ENCODE data around the gene B3GNT5.

The B3GNT5 gene

DNA sequence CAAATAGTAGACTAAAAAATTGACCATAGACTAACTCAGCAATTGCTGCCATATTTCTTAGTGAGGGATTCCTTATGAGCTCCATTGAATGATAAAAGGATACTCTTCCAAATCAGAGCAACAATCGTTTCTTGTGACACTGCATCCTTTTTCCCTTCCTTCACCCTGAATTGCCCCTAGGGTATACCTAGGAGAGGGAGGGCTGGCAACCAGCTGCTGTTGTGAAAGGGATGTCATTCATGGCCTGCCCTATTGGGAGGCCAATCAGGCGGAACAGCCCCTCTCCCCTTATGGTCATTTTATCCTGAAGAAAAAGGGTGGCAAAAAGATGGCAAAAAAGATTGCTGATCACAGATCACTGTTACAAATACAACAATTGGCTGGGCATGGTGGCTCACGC lies 26.3 kb downstream of the B3GNT5 start:
- Histone ChIP-seq H3F3A (ENCODE audit: low read depth) (no peaks in the 10 kb centered on the region), H3K79me2 (ENCODE audit: insufficient read depth, low read length) (no peaks in the 10 kb centered on the region), H3K4me2 (ENCODE audit: low read depth, low read length, poor library complexity, severe bottlenecking) (no peak overlapping the region), H4K20me1 (ENCODE audit: insufficient read depth, low read length, poor library complexity, severe bottlenecking) (no peaks in the 10 kb centered on the region), H3K4me1 (ENCODE audit: insufficient read depth, low read length, poor library complexity, severe bottlenecking) (no peaks in the 10 kb centered on the region), H3K9ac (ENCODE audit: low read depth, low read length, poor library complexity, severe bottlenecking) (no peak overlapping the region), H3K9me2 (replicated peaks; ENCODE audit: low read depth, low read length) (no peaks in the 10 kb centered on the region), H2AFZ (ENCODE audit: low read length) (no peak overlapping the region), H3K4me3 (ENCODE audit: low read length, poor library complexity, severe bottlenecking) (no peak overlapping the region), H3K27me3 (ENCODE audit: insufficient read depth, low read length, poor library complexity, severe bottlenecking) (no peaks in the 10 kb centered on the region), H3K36me3 (ENCODE audit: insufficient read depth, low read length) (no peaks in the 10 kb centered on the region), H3K9me3 (ENCODE audit: insufficient read depth, low read depth, low read length) (no peaks in the 10 kb centered on the region)
- no peak for TF ChIP-seq EZH2phosphoT487 (IDR thresholded peaks at IDR 0.05; ENCODE audit: borderline replicate concordance)
- TF ChIP-seq, protein P1, sequence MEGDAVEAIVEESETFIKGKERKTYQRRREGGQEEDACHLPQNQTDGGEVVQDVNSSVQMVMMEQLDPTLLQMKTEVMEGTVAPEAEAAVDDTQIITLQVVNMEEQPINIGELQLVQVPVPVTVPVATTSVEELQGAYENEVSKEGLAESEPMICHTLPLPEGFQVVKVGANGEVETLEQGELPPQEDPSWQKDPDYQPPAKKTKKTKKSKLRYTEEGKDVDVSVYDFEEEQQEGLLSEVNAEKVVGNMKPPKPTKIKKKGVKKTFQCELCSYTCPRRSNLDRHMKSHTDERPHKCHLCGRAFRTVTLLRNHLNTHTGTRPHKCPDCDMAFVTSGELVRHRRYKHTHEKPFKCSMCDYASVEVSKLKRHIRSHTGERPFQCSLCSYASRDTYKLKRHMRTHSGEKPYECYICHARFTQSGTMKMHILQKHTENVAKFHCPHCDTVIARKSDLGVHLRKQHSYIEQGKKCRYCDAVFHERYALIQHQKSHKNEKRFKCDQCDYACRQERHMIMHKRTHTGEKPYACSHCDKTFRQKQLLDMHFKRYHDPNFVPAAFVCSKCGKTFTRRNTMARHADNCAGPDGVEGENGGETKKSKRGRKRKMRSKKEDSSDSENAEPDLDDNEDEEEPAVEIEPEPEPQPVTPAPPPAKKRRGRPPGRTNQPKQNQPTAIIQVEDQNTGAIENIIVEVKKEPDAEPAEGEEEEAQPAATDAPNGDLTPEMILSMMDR (conservative IDR thresholded peaks at IDR 0.05; ENCODE audit: low read length): no peak

DNA sequence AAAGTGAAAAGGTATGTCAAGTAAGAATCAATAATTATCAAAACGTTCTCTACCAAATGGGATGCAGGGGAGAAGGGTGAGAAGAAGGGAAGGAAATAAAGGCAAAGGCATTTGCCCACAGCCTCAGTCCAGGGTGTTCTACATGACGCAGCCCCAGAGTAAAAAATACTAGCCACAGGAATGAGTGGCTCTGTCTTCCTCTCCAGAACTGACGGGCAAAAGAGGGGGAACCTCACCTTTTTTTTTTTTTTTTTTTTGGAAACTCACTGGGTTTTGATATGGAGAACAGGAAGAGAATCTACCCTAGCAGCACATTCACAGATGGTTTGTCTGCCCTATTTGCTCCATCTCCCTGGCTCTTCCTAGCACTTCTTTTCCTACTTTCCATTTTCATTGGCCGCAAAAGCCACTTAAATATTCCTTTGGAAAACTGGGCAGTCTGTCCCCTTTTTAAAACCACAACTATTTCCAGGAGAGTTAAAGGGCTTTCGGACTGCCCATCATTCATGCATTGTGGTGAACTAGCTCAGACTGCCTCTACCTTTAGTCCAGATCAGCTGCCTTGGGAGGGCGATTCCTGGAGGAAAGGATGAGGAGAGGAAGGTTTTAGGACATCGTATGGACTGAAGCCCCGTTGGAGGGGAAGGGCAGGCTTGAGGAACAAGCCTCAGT lies 28.2 kb downstream of the B3GNT5 start:
- H3K9me2 ChIP-seq (replicated peaks; ENCODE audit: low read depth, low read length): no peaks in the 10 kb centered on the region
- no peaks in the 10 kb centered on the region for H4K20me1 ChIP-seq (ENCODE audit: insufficient read depth, low read length, poor library complexity, severe bottlenecking)
- H3K4me1 ChIP-seq (ENCODE audit: insufficient read depth, low read length, poor library complexity, severe bottlenecking): peaks cover 13% of the 10 kb centered on the region
- H3K27me3 ChIP-seq (ENCODE audit: insufficient read depth, low read length, poor library complexity, severe bottlenecking): no peaks in the 10 kb centered on the region
- H3K9me3 ChIP-seq (ENCODE audit: insufficient read depth, low read depth, low read length): no peaks in the 10 kb centered on the region
- H2AFZ ChIP-seq (ENCODE audit: low read length): no peak overlapping the region
- no peak overlapping the region for H3K4me2 ChIP-seq (ENCODE audit: low read depth, low read length, poor library complexity, severe bottlenecking)
- H3F3A ChIP-seq (ENCODE audit: low read depth): no peaks in the 10 kb centered on the region
- H3K36me3 ChIP-seq (ENCODE audit: insufficient read depth, low read length): no peaks in the 10 kb centered on the region
- no peaks in the 10 kb centered on the region for H3K79me2 ChIP-seq (ENCODE audit: insufficient read depth, low read length)
- TF ChIP-seq EZH2phosphoT487 (IDR thresholded peaks at IDR 0.05; ENCODE audit: borderline replicate concordance): no peak
- TF ChIP-seq, protein P1 (conservative IDR thresholded peaks at IDR 0.05; ENCODE audit: low read length): no peak
- H3K4me3 ChIP-seq (ENCODE audit: low read length, poor library complexity, severe bottlenecking): no peak overlapping the region
- H3K9ac ChIP-seq (ENCODE audit: low read depth, low read length, poor library complexity, severe bottlenecking): no peak overlapping the region

DNA sequence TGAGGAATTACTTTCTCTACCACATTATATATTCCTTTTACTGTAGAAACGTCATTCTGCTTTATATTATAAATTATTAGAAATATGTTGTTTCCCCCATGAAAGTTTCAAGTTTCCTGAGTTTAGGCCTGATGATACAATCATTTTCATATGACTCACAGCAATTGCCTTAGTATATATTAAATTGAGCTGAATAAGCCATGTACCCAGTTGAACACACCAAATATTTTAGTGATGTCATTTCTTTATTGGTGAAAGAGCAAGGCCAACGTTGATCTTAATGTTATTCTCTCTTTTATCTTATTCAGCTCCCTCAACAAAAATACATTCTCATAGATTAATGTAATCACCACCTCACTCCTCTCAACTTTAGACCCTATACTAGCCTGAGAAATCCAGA lies 30.8 kb downstream of the B3GNT5 start:
- TF ChIP-seq, protein P1 (conservative IDR thresholded peaks at IDR 0.05; ENCODE audit: low read length): no peak
- no peak for TF ChIP-seq EZH2phosphoT487 (IDR thresholded peaks at IDR 0.05; ENCODE audit: borderline replicate concordance)
- no peaks in the 10 kb centered on the region for H3K9me3 ChIP-seq (ENCODE audit: insufficient read depth, low read depth, low read length)
- no peaks in the 10 kb centered on the region for H3K27me3 ChIP-seq (ENCODE audit: insufficient read depth, low read length, poor library complexity, severe bottlenecking)
- no peak overlapping the region for H2AFZ ChIP-seq (ENCODE audit: low read length)
- H4K20me1 ChIP-seq (ENCODE audit: insufficient read depth, low read length, poor library complexity, severe bottlenecking): no peaks in the 10 kb centered on the region
- peaks cover 15% of the 10 kb centered on the region for H3K4me1 ChIP-seq (ENCODE audit: insufficient read depth, low read length, poor library complexity, severe bottlenecking)
- no peak overlapping the region for H3K4me2 ChIP-seq (ENCODE audit: low read depth, low read length, poor library complexity, severe bottlenecking)
- no peak overlapping the region for H3K4me3 ChIP-seq (ENCODE audit: low read length, poor library complexity, severe bottlenecking)
- H3K79me2 ChIP-seq (ENCODE audit: insufficient read depth, low read length): no peaks in the 10 kb centered on the region
- H3F3A ChIP-seq (ENCODE audit: low read depth): no peaks in the 10 kb centered on the region
- no peaks in the 10 kb centered on the region for H3K36me3 ChIP-seq (ENCODE audit: insufficient read depth, low read length)
- H3K9me2 ChIP-seq (replicated peaks; ENCODE audit: low read depth, low read length): no peaks in the 10 kb centered on the region
- H3K9ac ChIP-seq (ENCODE audit: low read depth, low read length, poor library complexity, severe bottlenecking): no peak overlapping the region
